Measurements from ENCODE around the gene CFAP70.
"Not testable (repeated sequence)": the region's sequence is repeated elsewhere in the genome, so short reads cannot be mapped to it uniquely, and the experiment has no call there.

The CFAP70 gene

DNA sequence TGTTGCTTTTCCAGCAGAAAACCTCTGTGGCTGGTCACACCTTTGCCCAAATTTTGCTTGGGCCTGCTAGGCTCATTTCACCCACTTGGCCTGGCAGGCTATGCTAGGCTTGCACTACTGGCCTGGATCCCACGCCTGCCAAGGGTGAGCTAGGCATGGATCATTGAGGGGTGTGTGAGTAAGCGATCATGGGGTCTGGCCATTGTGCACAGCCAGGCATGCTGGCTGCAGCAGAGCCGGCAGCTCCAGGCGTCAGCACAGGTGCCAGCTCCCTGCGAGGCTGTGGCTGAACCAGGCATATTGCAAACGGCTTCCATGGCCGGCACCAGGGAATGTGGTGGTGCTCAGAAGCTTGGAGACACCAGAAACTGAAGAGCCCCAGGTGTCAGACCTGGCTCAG, 19.2 kb downstream of the CFAP70 start:
- Histone ChIP-seq H3K4me3 (ENCODE audit: low read depth in 1 of 2, low read length in 1 of 2) (no peak overlapping the region), H3K27ac (no peak overlapping the region), H3K9me3 (no peaks in the 10 kb centered on the region), H3K27me3 (no peaks in the 10 kb centered on the region), H3K4me1 (ENCODE audit: control insufficient read depth in 1 of 2, insufficient read depth in 1 of 2, low read depth in 1 of 2, low read length in 1 of 2) (no peaks in the 10 kb centered on the region), H3K36me3 (no peaks in the 10 kb centered on the region)
- TF ChIP-seq, protein P1, sequence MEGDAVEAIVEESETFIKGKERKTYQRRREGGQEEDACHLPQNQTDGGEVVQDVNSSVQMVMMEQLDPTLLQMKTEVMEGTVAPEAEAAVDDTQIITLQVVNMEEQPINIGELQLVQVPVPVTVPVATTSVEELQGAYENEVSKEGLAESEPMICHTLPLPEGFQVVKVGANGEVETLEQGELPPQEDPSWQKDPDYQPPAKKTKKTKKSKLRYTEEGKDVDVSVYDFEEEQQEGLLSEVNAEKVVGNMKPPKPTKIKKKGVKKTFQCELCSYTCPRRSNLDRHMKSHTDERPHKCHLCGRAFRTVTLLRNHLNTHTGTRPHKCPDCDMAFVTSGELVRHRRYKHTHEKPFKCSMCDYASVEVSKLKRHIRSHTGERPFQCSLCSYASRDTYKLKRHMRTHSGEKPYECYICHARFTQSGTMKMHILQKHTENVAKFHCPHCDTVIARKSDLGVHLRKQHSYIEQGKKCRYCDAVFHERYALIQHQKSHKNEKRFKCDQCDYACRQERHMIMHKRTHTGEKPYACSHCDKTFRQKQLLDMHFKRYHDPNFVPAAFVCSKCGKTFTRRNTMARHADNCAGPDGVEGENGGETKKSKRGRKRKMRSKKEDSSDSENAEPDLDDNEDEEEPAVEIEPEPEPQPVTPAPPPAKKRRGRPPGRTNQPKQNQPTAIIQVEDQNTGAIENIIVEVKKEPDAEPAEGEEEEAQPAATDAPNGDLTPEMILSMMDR (IDR thresholded peaks at IDR 0.05) = no peak

DNA sequence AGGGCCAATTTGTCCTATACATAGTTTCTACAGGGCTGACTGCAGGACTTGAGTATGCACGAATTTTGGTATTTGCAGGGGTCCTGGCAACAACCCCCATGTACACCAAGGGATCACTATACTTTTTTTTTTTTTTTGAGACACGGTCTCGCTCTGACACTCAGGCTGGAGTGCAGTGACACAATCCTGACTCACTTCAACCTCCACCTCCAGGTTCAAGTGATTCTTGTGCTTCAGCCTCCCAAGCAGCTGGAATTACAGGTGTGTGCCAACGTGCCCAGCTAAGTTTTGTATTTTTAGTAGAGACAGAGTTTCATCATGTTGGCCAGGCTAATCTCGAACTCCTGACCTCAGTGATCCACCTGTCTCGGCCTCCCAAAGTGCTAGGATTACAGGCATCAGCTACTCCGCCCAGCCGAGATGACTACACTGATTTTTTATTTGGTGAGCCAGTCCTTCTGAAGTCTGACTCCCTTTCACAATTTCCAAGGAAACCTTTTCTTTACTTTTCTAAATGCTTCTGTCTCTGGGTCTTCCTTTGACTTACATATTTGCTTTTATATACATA, 19.8 kb downstream of the CFAP70 start:
- TF ChIP-seq, protein P1 (IDR thresholded peaks at IDR 0.05) = no peak
- H3K4me3 ChIP-seq (ENCODE audit: low read depth in 1 of 2, low read length in 1 of 2) = no peak overlapping the region
- H3K9me3 ChIP-seq = no peaks in the 10 kb centered on the region
- H3K27ac ChIP-seq = no peak overlapping the region
- no peaks in the 10 kb centered on the region for H3K4me1 ChIP-seq (ENCODE audit: control insufficient read depth in 1 of 2, insufficient read depth in 1 of 2, low read depth in 1 of 2, low read length in 1 of 2)
- H3K27me3 ChIP-seq = no peaks in the 10 kb centered on the region
- no peaks in the 10 kb centered on the region for H3K36me3 ChIP-seq

DNA sequence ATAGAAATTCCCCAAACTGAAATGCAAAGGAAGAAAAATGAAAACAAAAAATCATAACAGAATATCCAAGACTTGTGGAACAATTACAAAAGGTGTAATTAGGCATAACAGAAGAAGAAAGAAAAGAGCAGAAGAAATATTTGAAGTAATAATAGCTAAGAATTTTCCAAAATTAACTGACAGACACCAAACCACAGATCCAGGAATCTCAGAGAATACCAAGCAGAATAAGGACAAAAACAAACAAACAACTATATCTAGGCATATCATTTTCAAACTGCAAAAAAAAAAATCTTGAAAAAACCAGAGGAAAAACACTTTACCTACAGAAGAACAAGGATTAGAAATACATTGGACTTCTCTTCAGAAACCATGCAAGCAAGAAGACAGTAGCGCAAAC, 25.5 kb downstream of the CFAP70 start:
- Histone ChIP-seq H3K4me3 (ENCODE audit: low read depth in 1 of 2, low read length in 1 of 2) (no peak overlapping the region), H3K27me3 (no peaks in the 10 kb centered on the region), H3K27ac (no peak overlapping the region), H3K9me3 (no peaks in the 10 kb centered on the region), H3K36me3 (no peaks in the 10 kb centered on the region), H3K4me1 (ENCODE audit: control insufficient read depth in 1 of 2, insufficient read depth in 1 of 2, low read depth in 1 of 2, low read length in 1 of 2) (no peaks in the 10 kb centered on the region)
- TF ChIP-seq, protein P1 (IDR thresholded peaks at IDR 0.05) = no peak

DNA sequence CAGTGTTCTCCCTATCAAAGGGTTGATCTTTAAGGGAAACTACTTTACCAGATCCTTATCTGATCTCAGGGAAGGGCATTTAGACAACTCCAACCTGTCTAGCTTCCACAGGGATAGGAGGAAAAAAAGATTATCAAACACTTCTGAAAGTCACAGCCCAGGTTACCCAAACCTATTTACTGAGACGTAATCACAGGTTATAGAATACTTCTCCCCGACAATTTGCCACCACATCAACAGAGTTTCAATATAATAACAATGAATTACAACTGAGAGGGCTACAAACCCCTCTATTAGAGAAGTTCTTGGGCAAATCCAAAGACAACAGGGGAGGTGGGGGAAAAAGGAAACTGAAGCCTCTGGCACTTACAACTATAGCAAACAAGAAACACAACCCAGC, 26.3 kb downstream of the CFAP70 start:
- Histone ChIP-seq H3K4me1 (ENCODE audit: control insufficient read depth in 1 of 2, insufficient read depth in 1 of 2, low read depth in 1 of 2, low read length in 1 of 2) (no peaks in the 10 kb centered on the region), H3K27ac (no peak overlapping the region), H3K9me3 (no peaks in the 10 kb centered on the region), H3K4me3 (ENCODE audit: low read depth in 1 of 2, low read length in 1 of 2) (no peak overlapping the region), H3K36me3 (no peaks in the 10 kb centered on the region), H3K27me3 (no peaks in the 10 kb centered on the region)
- TF ChIP-seq, protein P1 (IDR thresholded peaks at IDR 0.05) = no peak

DNA sequence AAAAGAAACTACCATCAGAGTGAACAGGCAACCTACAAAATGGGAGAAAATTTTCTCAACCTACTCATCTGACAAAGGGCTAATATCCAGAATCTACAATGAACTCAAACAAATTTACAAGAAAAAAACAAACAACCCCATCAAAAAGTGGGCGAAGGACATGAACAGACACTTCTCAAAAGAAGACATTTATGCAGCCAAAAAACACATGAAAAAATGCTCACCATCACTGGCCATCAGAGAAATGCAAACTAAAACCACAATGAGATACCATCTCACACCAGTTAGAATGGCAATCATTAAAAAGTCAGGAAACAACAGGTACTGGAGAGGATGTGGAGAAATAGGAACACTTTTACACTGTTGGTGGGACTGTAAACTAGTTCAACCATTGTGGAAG, 30.1 kb downstream of the CFAP70 start:
- H3K4me3 ChIP-seq (ENCODE audit: low read depth in 1 of 2, low read length in 1 of 2); H3K9me3 ChIP-seq; H3K27me3 ChIP-seq; H3K4me1 ChIP-seq (ENCODE audit: control insufficient read depth in 1 of 2, insufficient read depth in 1 of 2, low read depth in 1 of 2, low read length in 1 of 2); H3K27ac ChIP-seq; H3K36me3 ChIP-seq: not testable (repeated sequence)

DNA sequence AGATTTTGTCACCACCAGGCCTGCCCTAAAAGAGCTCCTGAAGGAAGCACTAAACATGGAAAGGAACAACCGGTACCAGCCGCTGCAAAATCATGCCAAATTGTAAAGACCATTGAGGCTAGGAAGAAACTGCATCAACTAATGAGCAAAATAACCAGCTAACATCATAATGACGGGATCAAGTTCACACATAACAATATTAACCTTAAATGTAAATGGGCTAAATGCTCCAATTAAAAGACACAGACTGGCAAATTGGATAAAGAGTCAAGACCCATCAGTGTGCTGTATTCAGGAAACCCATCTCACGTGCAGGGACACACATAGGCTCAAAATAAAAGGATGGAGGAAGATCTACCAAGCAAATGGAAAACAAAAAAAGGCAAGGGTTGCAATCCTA, 33.4 kb downstream of the CFAP70 start:
- H3K27ac ChIP-seq; H3K4me3 ChIP-seq (ENCODE audit: low read depth in 1 of 2, low read length in 1 of 2); H3K9me3 ChIP-seq; H3K27me3 ChIP-seq; H3K36me3 ChIP-seq; H3K4me1 ChIP-seq (ENCODE audit: control insufficient read depth in 1 of 2, insufficient read depth in 1 of 2, low read depth in 1 of 2, low read length in 1 of 2): not testable (repeated sequence)

DNA sequence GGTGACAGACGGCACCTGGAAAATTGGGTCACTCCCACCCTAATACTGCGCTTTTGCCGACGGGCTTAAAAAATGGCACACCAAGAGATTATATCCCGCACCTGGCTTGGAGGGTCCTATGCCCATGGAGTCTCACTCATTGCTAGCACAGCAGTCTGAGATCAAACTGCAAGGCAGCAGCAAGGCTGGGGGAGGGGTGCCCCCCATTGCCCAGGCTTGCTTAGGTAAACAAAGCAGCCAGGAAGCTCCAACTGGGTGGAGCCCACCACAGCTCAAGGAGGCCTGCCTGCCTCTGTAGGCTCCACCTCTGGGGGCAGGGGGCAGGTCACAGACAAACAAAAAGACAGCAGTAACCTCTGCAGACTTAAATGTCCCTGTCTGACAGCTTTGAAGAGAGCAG, 35.1 kb downstream of the CFAP70 start:
- not testable (repeated sequence) for H3K4me3 ChIP-seq (ENCODE audit: low read depth in 1 of 2, low read length in 1 of 2); H3K27me3 ChIP-seq; H3K36me3 ChIP-seq; H3K9me3 ChIP-seq; H3K4me1 ChIP-seq (ENCODE audit: control insufficient read depth in 1 of 2, insufficient read depth in 1 of 2, low read depth in 1 of 2, low read length in 1 of 2); H3K27ac ChIP-seq
